A673 (cell line): ENCODE results near the gene WDFY4. TPM values are rescaled to one million over a fixed set of nuclear protein-coding genes. Genes with fewer than 3 reads are reported as not detected.

Experiments
- BruUV-seq: library from RNA; stranded (reverse); fragments of 400-500 nt; replicated peaks from 2 replicates; lab custom pipeline; 2021; lab: Mats Ljungman, UMichigan
- CTCF ChIA-PET: fragments of 300-600 bp; sonication (Branson Sonifier 250); formaldehyde crosslinking; loops from one replicate; lab custom pipeline; 2022; ENCODE audit warnings: antibody characterized with exemption; lab: Charles Lee
- POLR2A ChIA-PET: fragments of 300-600 bp; sonication (Branson Sonifier 250); formaldehyde crosslinking; loops from one replicate; lab custom pipeline; 2022; ENCODE audit warnings: antibody characterized with exemption; ENCODE audit not compliant: low non-redundant PET; lab: Charles Lee
- DNase-seq: peaks from one replicate; pipeline ENCODE4 v3.0.0-alpha.2; 2015; ENCODE audit warnings: low spot score
- H3K27ac ChIP-seq: fragments of 200-600 bp; sonication (generic); 2 replicates; pipeline ENCODE4 v1.5.1; 2016; ENCODE audit warnings: mixed run types, low read depth, mild to moderate bottlenecking, mixed read lengths, antibody characterized with exemption, low read length; ENCODE audit not compliant: poor library complexity, severe bottlenecking
- H3K27me3 ChIP-seq: fragments of 200-600 bp; sonication (generic); replicated peaks from 2 replicates; pipeline ENCODE4 v1.6.1; 2017; ENCODE audit warnings: mixed run types, low read depth, mild to moderate bottlenecking, mixed read lengths, antibody characterized with exemption, low read length; ENCODE audit not compliant: insufficient read depth, poor library complexity
- H3K36me3 ChIP-seq: fragments of 200-600 bp; sonication (generic); 2 replicates; pipeline ENCODE4 v1.6.1; 2016; ENCODE audit warnings: mixed run types, mild to moderate bottlenecking, mixed read lengths, antibody characterized with exemption, low read length; ENCODE audit not compliant: insufficient read depth, poor library complexity, severe bottlenecking
- H3K4me1 ChIP-seq: fragments of 200-600 bp; sonication (generic); 2 replicates; pipeline ENCODE4 v1.6.1; 2017; ENCODE audit warnings: mixed run types, mild to moderate bottlenecking, mixed read lengths, antibody characterized with exemption, low read length; ENCODE audit not compliant: insufficient read depth, poor library complexity, severe bottlenecking
- H3K4me3 ChIP-seq: fragments of 200-600 bp; sonication (generic); 2 replicates; pipeline ENCODE4 v1.5.1; 2016; ENCODE audit warnings: low read depth, mixed run types, mild to moderate bottlenecking, mixed read lengths, low read length; ENCODE audit not compliant: poor library complexity, severe bottlenecking
- H3K9me3 ChIP-seq: fragments of 200-600 bp; sonication (generic); 2 replicates; pipeline ENCODE4 v1.6.1; 2016; ENCODE audit warnings: mixed run types, low read depth, mild to moderate bottlenecking, mixed read lengths, antibody characterized with exemption, low read length; ENCODE audit not compliant: poor library complexity, severe bottlenecking
- CTCF ChIP-seq: fragments of 300-800, 200-600 bp; sonication (generic); conservative IDR thresholded peaks from 2 replicates; pipeline ENCODE4 v1.5.1; 2017; ENCODE audit warnings: low read depth, mild to moderate bottlenecking, antibody characterized with exemption, low read length, moderate library complexity, mixed read lengths
- EZH2 ChIP-seq: fragments of 200-600 bp; sonication (generic); IDR thresholded peaks from 2 replicates; pipeline ENCODE4 v1.6.1; 2017; ENCODE audit warnings: borderline replicate concordance, low read depth, mild to moderate bottlenecking, mixed read lengths, antibody characterized with exemption, low read length; ENCODE audit not compliant: poor library complexity, severe bottlenecking
- intact Hi-C: fragments of 100-400 bp; cut with micrococcal nuclease; formaldehyde crosslinking; loops from one replicate; pipeline ENCODE4 v1.10.0; 2022; ENCODE audit not compliant: unreplicated experiment
- total RNA-seq: library from RNA; stranded (reverse); gene quantifications from 2 replicates; pipeline ENCODE4 v1.2.3, GENCODE V29; 2021

The WDFY4 gene
- total RNA-seq, 1 experiment from 2014 or later: not detected

- ChIA-PET CTCF (no interaction called here), POLR2A (no interaction called here)
- Histone ChIP-seq H3K27ac (no peak overlapping the region), H3K36me3 (no peaks in the 10 kb centered on the region), H3K4me1 (no peaks in the 10 kb centered on the region), H3K27me3 (peaks cover 5% of the 10 kb centered on the region), H3K9me3 (no peaks in the 10 kb centered on the region), H3K4me3 (no peak overlapping the region)
- no TSS peak for BruUV-seq
- DNase-seq: no peak
- intact Hi-C loops: no loop called here
- TF ChIP-seq EZH2 (no peak), CTCF (no peak)
These were observed 293.6 kb downstream of the WDFY4 start for GRCh38 chr10:48978318-48978717.

- Histone ChIP-seq H3K36me3 (no peaks in the 10 kb centered on the region), H3K4me3 (no peak overlapping the region), H3K4me1 (no peaks in the 10 kb centered on the region), H3K27ac (no peak overlapping the region), H3K27me3 (peaks cover 5% of the 10 kb centered on the region), H3K9me3 (no peaks in the 10 kb centered on the region)
- ChIA-PET POLR2A (no interaction called here), CTCF (no interaction called here)
- no peak for TF ChIP-seq EZH2
- peak; percentile 75 for TF ChIP-seq CTCF
- no TSS peak for BruUV-seq
- DNase-seq: peak; percentile 15
- intact Hi-C loops: loop anchor here (5.0 to 10.0 kb wide), 2 partner anchors 183 to 536 kb away; no protein-coding TSS in a partner anchor
These were observed 296.7 kb downstream of the WDFY4 start for GRCh38 chr10:48981310-48981907.

GRCh38 chr10:48982584-48982983 lies 297.9 kb downstream of the WDFY4 start:
- no TSS peak for BruUV-seq
- no peaks in the 10 kb centered on the region for H3K36me3 ChIP-seq
- no peaks in the 10 kb centered on the region for H3K4me1 ChIP-seq
- no peak overlapping the region for H3K4me3 ChIP-seq
- no peak overlapping the region for H3K27ac ChIP-seq
- H3K27me3 ChIP-seq: peaks cover 5% of the 10 kb centered on the region
- POLR2A ChIA-PET: interaction anchor here (0.6 kb wide), 1 partner anchor 612 kb away, joined by 3 read pairs; no protein-coding TSS in a partner anchor
- intact Hi-C loops: loop anchor here (5.0 to 10.0 kb wide), 2 partner anchors 182 to 535 kb away; no protein-coding TSS in a partner anchor
- no peak for TF ChIP-seq EZH2
- TF ChIP-seq CTCF: no peak
- no peaks in the 10 kb centered on the region for H3K9me3 ChIP-seq
- CTCF ChIA-PET: no interaction called here
- no peak for DNase-seq
